Caco-2 (cell line): ENCODE results near the gene ABCB8. TPM values are rescaled to one million over a fixed set of nuclear protein-coding genes. Genes with fewer than 3 reads are reported as not detected.

ENCODE experiments used
- Bru-seq: library from RNA; stranded (reverse); fragments of 400-500 nt; gene quantifications from one replicate; lab custom pipeline; 2021; lab: Mats Ljungman, UMichigan
- BruChase-seq, 2 experiments: library from RNA; stranded (reverse); fragments of 400-500 nt; gene quantifications; one replicate each; lab custom pipeline; 2021; lab: Mats Ljungman, UMichigan
- BruUV-seq: library from RNA; stranded (reverse); fragments of 400-500 nt; replicated peaks from 2 replicates; lab custom pipeline; 2021; lab: Mats Ljungman, UMichigan
- CTCF ChIA-PET: fragments of 300-600 bp; sonication (Branson Sonifier 250); formaldehyde crosslinking; loops from one replicate; lab custom pipeline; 2022; ENCODE audit warnings: antibody characterized with exemption; lab: Charles Lee
- POLR2A ChIA-PET: fragments of 300-600 bp; sonication (Branson Sonifier 250); formaldehyde crosslinking; loops from one replicate; lab custom pipeline; 2022; ENCODE audit warnings: antibody characterized with exemption; lab: Charles Lee
- DNase-seq, 2 experiments: peaks; one replicate each; pipeline versions ENCODE4 v3.0.0 to v3.0.0-alpha.2; 2020 to 2022
- H3K27me3 ChIP-seq: replicated peaks from 2 replicates; pipeline ENCODE4 v1.6.0; 2011; ENCODE audit warnings: low read length; ENCODE audit not compliant: control insufficient read depth, insufficient read depth
- H3K36me3 ChIP-seq: 2 replicates; pipeline ENCODE4 v1.5.1; 2011; ENCODE audit warnings: low read length; ENCODE audit not compliant: control insufficient read depth, insufficient read depth
- H3K4me1 ChIP-seq: fragments of 250-450 bp; sonication (Bioruptor Pico); 2 replicates; pipeline ENCODE4 v1.5.1; 2020; ENCODE audit warnings: mild to moderate bottlenecking
- H3K4me3 ChIP-seq: 2 replicates; pipeline ENCODE4 v1.5.1; 2011; ENCODE audit warnings: low read depth, mild to moderate bottlenecking, control low read depth, low read length
- H3K9me3 ChIP-seq: fragments of 250-450 bp; sonication (Bioruptor Pico); 2 replicates; pipeline ENCODE4 v1.5.1; 2020; ENCODE audit warnings: mild to moderate bottlenecking, moderate library complexity
- H3K27ac Mint-ChIP-seq: one replicate; pipeline ENCODE4 v1.8.0; 2022; ENCODE audit warnings: mixed read lengths; ENCODE audit not compliant: unreplicated experiment
- H3K27me3 Mint-ChIP-seq: one replicate; pipeline ENCODE4 v1.8.0; 2022; ENCODE audit warnings: mixed read lengths; ENCODE audit not compliant: insufficient read depth, unreplicated experiment
- H3K36me3 Mint-ChIP-seq: one replicate; pipeline ENCODE4 v1.8.0; 2022; ENCODE audit warnings: mild to moderate bottlenecking, mixed read lengths; ENCODE audit not compliant: insufficient read depth, unreplicated experiment
- H3K4me1 Mint-ChIP-seq: one replicate; pipeline ENCODE4 v1.8.0; 2022; ENCODE audit warnings: low read depth, mixed read lengths; ENCODE audit not compliant: unreplicated experiment
- H3K4me3 Mint-ChIP-seq: one replicate; pipeline ENCODE4 v1.8.0; 2022; ENCODE audit warnings: mild to moderate bottlenecking, moderate library complexity, mixed read lengths; ENCODE audit not compliant: unreplicated experiment
- H3K9me3 Mint-ChIP-seq: one replicate; pipeline ENCODE4 v1.8.0; 2022; ENCODE audit warnings: mixed read lengths; ENCODE audit not compliant: unreplicated experiment
- CTCF ChIP-seq, 2 experiments: fragments of 200-600 bp in 1 of 2; IDR thresholded peaks; 1 replicate in 1 of 2; 2 replicates in 1 of 2; pipeline versions ENCODE4 v1.5.1 to v1.8.0; 2011 to 2022; ENCODE audit warnings: antibody characterized with exemption in 1 of 2, control low read depth in 1 of 2, inconsistent platforms in 1 of 2, low read depth in 1 of 2, low read length in 1 of 2, mild to moderate bottlenecking in 1 of 2, moderate library complexity in 1 of 2; ENCODE audit not compliant: insufficient read depth in 1 of 2, severe bottlenecking in 1 of 2, unreplicated experiment in 1 of 2
- intact Hi-C: fragments of 100-400 bp; cut with micrococcal nuclease; formaldehyde crosslinking; loops from one replicate; pipeline ENCODE4 v1.10.0; 2022; ENCODE audit not compliant: unreplicated experiment
- long read RNA-seq: library from polyadenylated mRNA; stranded (forward); transcript quantifications from one replicate; pipeline ENCODE4 v2.0.0, GENCODE V29; 2022
- total RNA-seq: library from RNA; stranded (reverse); gene quantifications from 2 replicates; pipeline ENCODE4 v1.2.3, GENCODE V29; 2022

ABCB8 gene
- 30.1 and 30.8 TPM in 2 replicates for total RNA-seq
- percentile 48 among the genes with signal in this experiment for Bru-seq, nascent RNA
- BruChase-seq, experiment 1, labeled RNA remaining after a 2-hour chase, result percentile 52 among the genes with signal in this experiment
- BruChase-seq, experiment 2, labeled RNA remaining after a 6-hour chase, result percentile 51 among the genes with signal in this experiment
- long read RNA-seq, full-length matches to known transcripts, result 38 of 52 reads
- long read RNA-seq, partial matches to known transcripts, result 7 of 52 reads
- long read RNA-seq, other reads (novel, unspliced or antisense), result 7 of 52 reads

DNA sequence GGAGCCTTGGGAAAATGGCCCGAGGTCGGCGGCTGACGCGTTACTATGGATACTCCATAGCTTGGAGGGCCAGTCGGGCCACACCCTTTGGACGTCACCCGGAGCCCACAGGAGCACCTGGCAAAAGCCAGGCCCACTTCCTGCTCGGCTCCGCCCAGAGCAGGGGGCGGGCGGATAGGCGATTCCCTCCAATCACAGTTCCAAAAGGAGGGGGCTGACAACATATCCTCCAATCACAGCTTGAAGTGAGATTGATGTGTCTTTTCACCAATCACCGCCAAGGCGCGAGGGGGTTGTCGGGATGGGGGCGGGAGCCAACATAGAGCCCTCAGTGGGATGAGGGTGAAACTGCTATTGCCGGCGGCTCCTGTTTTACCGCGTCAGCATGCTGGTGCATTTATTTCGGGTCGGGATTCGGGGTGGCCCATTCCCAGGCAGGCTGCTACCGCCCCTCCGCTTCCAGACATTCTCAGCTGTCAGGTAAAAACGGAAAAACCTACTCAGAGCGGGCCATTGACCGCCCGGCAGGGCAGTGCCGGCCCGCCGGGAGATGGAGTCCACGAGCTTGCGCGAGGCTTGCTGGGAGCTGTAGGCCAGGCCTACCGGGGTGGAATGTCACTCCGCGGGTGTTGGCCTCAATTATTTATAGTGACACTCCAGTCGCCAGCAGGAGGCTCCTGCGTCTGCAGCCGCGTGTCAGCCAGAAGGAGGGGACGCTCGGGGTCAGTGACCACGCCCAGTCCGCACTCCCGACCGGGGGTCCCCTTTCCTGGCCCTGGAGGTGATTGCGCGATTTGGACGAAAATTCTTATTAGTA, at the start of gene ABCB8:
TSS of gene ABCB8 (plus strand) at position 320 of the 817 bp plus-strand sequence. CDS start at position 386, 66 bp downstream.
- ChIA-PET POLR2A (interaction anchor here (0.5 to 1.9 kb wide), 11 partner anchors 10 to 199 kb away, joined by 3 to 20 read pairs (median 5); partner anchors contain the start of genes ABCF2, FASTK and SLC4A2), CTCF (interaction anchor here (0.6 to 2.0 kb wide), 26 partner anchors 9 to 199 kb away, joined by 3 to 54 read pairs (median 4); partner anchors contain the start of genes ABCF2, ASIC3, CDK5 and SLC4A2)
- Mint-ChIP-seq H3K9me3 (no peaks in the 10 kb centered on the region), H3K27ac (peak within 1 kb of the TSS; percentile 99), H3K4me1 (peaks cover 35% of the 10 kb centered on the region), H3K4me3 (peak within 1 kb of the TSS; percentile 87), H3K27me3 (no peaks in the 10 kb centered on the region), H3K36me3 (peaks cover 15% of the 10 kb centered on the region)
- Histone ChIP-seq H3K36me3 (no peaks in the 10 kb centered on the region), H3K9me3 (no peaks in the 10 kb centered on the region), H3K4me3 (peak within 1 kb of the TSS; percentile 70), H3K4me1 (peaks cover 30% of the 10 kb centered on the region), H3K27me3 (no peaks in the 10 kb centered on the region)
- DNase-seq, result peak; percentile 100
- peak; percentile 65 to 67 for TF ChIP-seq CTCF (IDR thresholded peaks at IDR 0.05; ENCODE audit: insufficient read depth in 1 of 2, low read depth in 1 of 2, low read length in 1 of 2, severe bottlenecking in 1 of 2, unreplicated experiment in 1 of 2)
- intact Hi-C loops, result loop anchor here (1.0 to 2.0 kb wide), 7 partner anchors 10 to 199 kb away; partner anchors contain the start of genes ABCF2 and TMUB1
- TSS peak; percentile 78 for BruUV-seq

- Mint-ChIP-seq H3K27ac (no peak overlapping the region), H3K4me1 (peaks cover 11% of the 10 kb centered on the region), H3K36me3 (peaks cover 7% of the 10 kb centered on the region), H3K27me3 (peaks cover 18% of the 10 kb centered on the region), H3K9me3 (no peaks in the 10 kb centered on the region), H3K4me3 (peak overlapping the region; percentile 23)
- Histone ChIP-seq H3K9me3 (no peaks in the 10 kb centered on the region), H3K36me3 (no peaks in the 10 kb centered on the region), H3K4me1 (peaks cover 12% of the 10 kb centered on the region; the same call in 1 of the 2 replicates), H3K27me3 (no peaks in the 10 kb centered on the region), H3K4me3 (no peak overlapping the region)
- TF ChIP-seq CTCF (IDR thresholded peaks at IDR 0.05; ENCODE audit: insufficient read depth in 1 of 2, low read depth in 1 of 2, low read length in 1 of 2, severe bottlenecking in 1 of 2, unreplicated experiment in 1 of 2), result no peak
- CTCF ChIA-PET, result interaction anchor here (1.1 to 1.2 kb wide), 2 partner anchors 17 kb away, joined by 4 to 5 read pairs; no protein-coding TSS in a partner anchor
- no peak for DNase-seq
- no TSS peak for BruUV-seq
- POLR2A ChIA-PET, result no interaction called here
- intact Hi-C loops, result no loop called here
Observed at GRCh38 chr7:150979713-150980390, 48.4 kb upstream of the ABCB8 start.
